DMS53 treated with DMSO at 0.1 percent for 48 hours (cell line): ENCODE data around the gene CYP21A2.
A peak's percentile ranks its signal among the peaks of the same experiment; 100 is the strongest.
"Not testable (repeated sequence)": the region's sequence is repeated elsewhere in the genome, so short reads cannot be mapped to it uniquely, and the experiment has no call there.

Experiments used
- DNase-seq: peaks from one replicate; lab custom pipeline; 2025; ENCODE audit not compliant: unreplicated experiment; lab: John Stamatoyannopoulos, UW

Gene CYP21A2

GRCh38 chr6:32029553-32029952, 8.7 kb upstream of the CYP21A2 start:
- DNase-seq = not testable (repeated sequence)

DNA sequence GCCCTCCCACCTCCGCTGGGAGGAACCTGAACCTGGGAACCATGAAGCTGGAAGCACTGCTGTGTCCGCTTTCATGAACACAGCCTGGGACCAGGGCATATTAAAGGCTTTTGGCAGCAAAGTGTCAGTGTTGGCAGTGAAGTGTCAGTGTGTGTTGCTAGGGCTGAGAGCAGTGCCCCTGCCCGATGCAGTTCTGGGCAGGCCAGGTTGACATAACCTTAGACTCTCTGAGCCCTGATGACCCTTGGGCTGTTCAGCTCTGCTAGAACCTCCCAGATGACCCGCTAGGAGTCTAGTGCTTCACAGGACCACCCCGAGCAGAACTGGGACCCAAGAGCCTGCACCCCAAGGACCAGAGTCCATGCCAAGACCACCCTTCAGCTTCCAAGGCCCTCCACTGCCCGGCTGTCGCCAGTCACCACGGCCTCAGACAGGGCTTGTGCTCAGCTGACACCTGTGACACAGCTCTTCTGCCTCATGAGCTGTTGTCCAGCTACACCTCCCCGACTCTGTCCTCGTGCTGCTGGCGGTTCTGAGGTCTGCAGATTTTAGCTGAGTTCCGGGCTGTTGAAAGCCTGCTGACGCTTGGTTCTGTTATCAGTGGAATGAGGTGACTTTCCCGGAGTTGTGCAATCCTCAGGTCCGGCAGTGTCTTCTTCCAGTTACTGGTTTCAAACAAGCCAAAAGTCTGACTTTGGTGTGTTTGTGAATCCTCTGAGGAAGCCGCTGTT, 2.8 kb upstream of the CYP21A2 start:
- DNase-seq = not testable (repeated sequence)

DNA sequence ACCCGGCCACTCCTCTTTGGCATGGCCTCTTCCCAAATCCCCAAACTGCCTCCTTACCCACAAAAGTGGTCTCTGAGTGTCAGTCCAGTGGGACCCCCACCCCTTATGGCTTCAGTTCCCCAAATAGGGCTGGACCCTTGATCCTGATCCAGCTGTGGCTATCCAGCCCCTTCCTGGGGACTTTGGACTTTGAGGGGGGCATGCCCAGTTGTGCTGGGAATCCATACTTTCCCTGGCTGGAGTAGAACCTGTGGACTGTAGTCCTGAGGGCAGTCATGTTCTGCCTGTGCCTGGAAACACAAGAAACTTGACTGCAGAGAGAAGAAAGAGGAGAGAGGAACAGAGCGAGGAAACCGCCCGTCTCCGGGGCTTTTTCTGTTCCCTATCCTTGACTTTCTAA, 1.1 kb upstream of the CYP21A2 start:
- not testable (repeated sequence) for DNase-seq

- DNase-seq = not testable (repeated sequence)
These were observed 663 bp downstream of the CYP21A2 start for GRCh38 chr6:32038878-32039277.

DNA sequence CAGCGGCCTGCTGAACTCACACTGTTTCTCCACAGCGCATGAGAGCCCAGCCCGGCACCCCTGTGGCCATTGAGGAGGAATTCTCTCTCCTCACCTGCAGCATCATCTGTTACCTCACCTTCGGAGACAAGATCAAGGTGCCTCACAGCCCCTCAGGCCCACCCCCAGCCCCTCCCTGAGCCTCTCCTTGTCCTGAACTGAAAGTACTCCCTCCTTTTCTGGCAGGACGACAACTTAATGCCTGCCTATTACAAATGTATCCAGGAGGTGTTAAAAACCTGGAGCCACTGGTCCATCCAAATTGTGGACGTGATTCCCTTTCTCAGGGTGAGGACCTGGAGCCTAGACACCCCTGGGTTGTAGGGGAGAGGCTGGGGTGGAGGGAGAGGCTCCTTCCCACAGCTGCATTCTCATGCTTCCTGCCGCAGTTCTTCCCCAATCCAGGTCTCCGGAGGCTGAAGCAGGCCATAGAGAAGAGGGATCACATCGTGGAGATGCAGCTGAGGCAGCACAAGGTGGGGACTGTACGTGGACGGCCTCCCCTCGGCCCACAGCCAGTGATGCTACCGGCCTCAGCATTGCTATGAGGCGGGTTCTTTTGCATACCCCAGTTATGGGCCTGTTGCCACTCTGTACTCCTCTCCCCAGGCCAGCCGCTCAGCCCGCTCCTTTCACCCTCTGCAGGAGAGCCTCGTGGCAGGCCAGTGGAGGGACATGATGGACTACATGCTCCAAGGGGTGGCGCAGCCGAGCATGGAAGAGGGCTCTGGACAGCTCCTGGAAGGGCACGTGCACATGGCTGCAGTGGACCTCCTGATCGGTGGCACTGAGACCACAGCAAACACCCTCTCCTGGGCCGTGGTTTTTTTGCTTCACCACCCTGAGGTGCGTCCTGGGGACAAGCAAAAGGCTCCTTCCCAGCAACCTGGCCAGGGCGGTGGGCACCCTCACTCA, 1.4 kb downstream of the CYP21A2 start:
- DNase-seq = not testable (repeated sequence)

DNA sequence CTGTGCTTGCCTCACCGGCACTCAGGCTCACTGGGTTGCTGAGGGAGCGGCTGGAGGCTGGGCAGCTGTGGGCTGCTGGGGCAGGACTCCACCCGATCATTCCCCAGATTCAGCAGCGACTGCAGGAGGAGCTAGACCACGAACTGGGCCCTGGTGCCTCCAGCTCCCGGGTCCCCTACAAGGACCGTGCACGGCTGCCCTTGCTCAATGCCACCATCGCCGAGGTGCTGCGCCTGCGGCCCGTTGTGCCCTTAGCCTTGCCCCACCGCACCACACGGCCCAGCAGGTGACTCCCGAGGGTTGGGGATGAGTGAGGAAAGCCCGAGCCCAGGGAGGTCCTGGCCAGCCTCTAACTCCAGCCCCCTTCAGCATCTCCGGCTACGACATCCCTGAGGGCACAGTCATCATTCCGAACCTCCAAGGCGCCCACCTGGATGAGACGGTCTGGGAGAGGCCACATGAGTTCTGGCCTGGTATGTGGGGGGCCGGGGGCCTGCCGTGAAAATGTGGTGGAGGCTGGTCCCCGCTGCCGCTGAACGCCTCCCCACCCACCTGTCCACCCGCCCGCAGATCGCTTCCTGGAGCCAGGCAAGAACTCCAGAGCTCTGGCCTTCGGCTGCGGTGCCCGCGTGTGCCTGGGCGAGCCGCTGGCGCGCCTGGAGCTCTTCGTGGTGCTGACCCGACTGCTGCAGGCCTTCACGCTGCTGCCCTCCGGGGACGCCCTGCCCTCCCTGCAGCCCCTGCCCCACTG, 2.3 kb downstream of the CYP21A2 start:
- DNase-seq = not testable (repeated sequence)

GRCh38 chr6:32041050-32041321, 2.8 kb downstream of the CYP21A2 start:
- not testable (repeated sequence) for DNase-seq

DNA sequence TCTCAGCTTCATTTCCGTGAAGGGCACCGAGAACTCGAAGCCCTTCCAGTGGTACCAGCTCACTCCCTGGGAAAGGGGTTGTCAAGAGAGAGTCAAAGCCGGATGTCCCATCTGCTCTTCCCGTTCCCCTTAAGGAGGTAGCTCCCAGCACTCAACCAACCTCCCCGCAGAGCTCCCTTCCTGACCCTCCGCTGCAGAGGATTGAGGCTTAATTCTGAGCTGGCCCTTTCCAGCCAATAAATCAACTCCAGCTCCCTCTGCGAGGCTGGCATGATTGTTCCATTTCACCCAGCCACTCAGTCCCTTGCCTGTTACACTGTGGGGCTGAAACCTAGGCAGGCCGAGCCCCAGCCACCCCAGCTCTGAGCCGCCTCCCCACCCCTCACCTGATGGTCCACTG, 3.2 kb downstream of the CYP21A2 start:
- not testable (repeated sequence) for DNase-seq

DNA sequence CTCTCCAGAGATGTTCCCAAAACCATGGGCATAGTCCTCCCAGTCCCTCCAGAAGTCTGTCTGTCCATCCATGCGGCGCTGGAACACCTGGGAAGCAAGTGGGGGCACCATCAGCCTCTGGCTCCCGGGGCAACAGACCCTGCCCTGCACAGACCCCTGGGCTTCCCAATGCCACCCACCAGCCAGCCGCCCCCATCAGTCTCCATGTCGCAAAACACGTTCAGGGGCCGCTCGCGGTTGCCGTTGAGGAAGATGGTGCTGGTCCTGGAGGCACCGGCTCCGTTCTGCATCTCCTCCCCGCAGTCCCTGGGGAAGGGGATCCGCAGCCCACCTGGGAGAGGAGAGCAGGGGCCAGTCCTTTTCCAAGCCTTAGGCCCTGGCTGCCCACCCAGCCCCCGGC, 4.1 kb downstream of the CYP21A2 start:
- DNase-seq = not testable (repeated sequence)

- not testable (repeated sequence) for DNase-seq
These were observed 5.6 kb downstream of the CYP21A2 start for GRCh38 chr6:32043589-32044380.

DNA sequence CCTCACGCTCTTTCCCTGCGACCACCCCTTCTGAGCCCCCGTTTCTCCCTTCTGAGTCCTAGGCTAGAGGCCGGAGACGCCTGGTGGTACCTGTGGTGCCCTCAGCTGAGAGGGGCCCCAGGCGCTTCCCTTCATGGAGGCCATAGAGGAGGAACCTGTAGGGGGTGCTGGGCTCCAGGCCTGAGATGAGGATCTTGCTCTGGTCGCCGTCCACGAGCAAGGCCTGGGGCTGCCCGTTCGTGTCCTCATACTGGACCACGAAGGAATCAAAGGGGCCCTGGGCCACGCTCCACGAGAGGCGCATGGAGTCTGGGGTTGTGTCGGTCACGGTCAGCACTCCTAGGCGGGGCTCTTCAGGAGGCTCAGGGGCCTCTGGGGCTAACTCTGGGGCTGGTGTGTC, 6.7 kb downstream of the CYP21A2 start:
- DNase-seq = not testable (repeated sequence)

GRCh38 chr6:32045811-32046449, 7.7 kb downstream of the CYP21A2 start:
- no peak for DNase-seq

GRCh38 chr6:32046450-32047083, 8.4 kb downstream of the CYP21A2 start:
- DNase-seq = no peak

- no peak for DNase-seq
These were observed 8.9 kb downstream of the CYP21A2 start for GRCh38 chr6:32047084-32047478.

DNA sequence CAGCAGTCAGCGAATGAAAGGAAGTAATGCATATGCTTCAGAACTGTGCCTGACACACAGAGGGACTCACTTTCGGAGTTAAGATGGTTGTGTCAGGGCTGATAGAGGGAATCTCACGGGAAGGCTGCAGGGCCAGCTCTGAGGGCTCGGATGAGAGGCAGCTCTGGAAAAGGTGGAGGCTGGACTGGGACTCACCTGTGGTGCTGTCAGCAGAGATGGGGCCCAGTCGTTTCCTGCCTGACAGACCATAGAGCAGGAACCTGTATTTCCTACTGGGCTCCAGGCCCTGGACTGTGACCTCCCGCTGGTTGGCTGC, 9.3 kb downstream of the CYP21A2 start:
- no peak for DNase-seq

GRCh38 chr6:32047855-32048766, 9.9 kb downstream of the CYP21A2 start:
- DNase-seq = peak; percentile 34

DNA sequence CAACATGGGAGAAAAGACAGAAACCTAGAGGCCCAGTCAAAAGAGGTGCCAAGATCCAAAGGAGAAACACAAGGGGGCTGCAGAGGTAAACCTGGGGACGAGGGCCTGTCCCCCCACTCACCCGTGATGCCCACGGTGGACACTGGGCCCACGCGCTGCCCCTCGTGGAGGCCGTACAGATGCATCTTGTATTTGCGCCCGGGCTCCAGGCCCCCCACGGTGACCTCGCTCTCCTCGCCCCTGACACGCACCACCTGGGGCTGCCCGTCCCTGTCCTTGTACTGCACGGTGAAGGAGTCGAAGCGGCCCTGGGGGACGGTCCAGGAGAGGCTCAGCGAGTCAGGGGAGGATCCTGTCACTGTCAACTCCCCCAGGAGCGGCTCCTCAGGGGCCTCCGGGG, 10.9 kb downstream of the CYP21A2 start:
- DNase-seq = not testable (repeated sequence)

- not testable (repeated sequence) for DNase-seq
These were observed 11.5 kb downstream of the CYP21A2 start for GRCh38 chr6:32049736-32050135.

DNA sequence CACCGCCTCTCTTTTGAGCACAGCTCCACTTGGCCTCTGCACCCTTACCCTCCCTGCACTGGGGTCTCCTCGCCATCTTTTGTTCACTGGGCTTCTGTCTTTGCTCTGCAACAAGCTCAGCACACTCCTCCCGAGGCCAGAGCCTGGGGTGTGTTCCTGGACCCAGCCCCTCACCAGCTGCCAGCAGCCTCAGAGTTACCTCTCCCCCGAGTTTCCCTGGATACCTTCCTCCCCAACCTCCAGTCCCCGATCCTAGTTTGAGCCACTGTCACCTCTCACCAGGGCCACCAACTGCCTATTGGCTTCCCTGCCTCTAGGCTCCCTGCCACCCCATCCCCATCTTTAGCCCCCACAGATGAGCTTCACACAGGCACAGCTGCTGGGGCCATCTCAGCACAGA, 12.3 kb downstream of the CYP21A2 start:
- DNase-seq = no peak
